HEK293 (cell line): Measurements from ENCODE around the gene FTO.

Experiments
- CTCF ChIP-seq: fragments of 450-650 bp; formaldehyde crosslinking; IDR thresholded peaks from 2 replicates; pipeline ENCODE4 v1.5.1; 2016; ENCODE audit warnings: missing biosample characterization, missing genetic modification characterization
- ZNF140 ChIP-seq: fragments of 450-650 bp; formaldehyde crosslinking; IDR thresholded peaks from 2 replicates; pipeline ENCODE4 v1.5.1; 2016; ENCODE audit warnings: missing biosample characterization, missing genetic modification characterization
- ZNF561 ChIP-seq: fragments of 450-650 bp; IDR thresholded peaks from 2 replicates; pipeline ENCODE4 v1.5.1; 2018; ENCODE audit warnings: missing biosample characterization, missing genetic modification characterization, borderline replicate concordance

GRCh38 chr16:53756275-53756996, 52.5 kb downstream of the FTO start:
- TF ChIP-seq ZNF561 (tag by site-specific recombination) (no peak; the same call in 1 of the 2 replicates), CTCF (no peak), ZNF140 (no peak)
